GM06990 (cell line): ENCODE data around the gene CYSTM1.

Source experiments
- DNase-seq: peaks from one replicate; pipeline ENCODE4 v3.0.0-alpha.2; 2011; ENCODE audit not compliant: insufficient read length; ENCODE audit errors: extremely low read depth
- H3K27me3 ChIP-seq: replicated peaks from 2 replicates; pipeline ENCODE4 v1.6.0; 2011; ENCODE audit warnings: low read length; ENCODE audit not compliant: control insufficient read depth, insufficient read depth
- H3K36me3 ChIP-seq: 2 replicates; pipeline ENCODE4 v1.5.1; 2011; ENCODE audit warnings: low read length; ENCODE audit not compliant: control insufficient read depth, insufficient read depth
- H3K4me3 ChIP-seq: replicated peaks from 2 replicates; pipeline ENCODE4 v1.5.1; 2011; ENCODE audit warnings: low read depth, mild to moderate bottlenecking, control low read depth, low read length
- TF ChIP-seq, protein P1 (sequence below): IDR thresholded peaks from 2 replicates; pipeline ENCODE4 v1.5.1; 2011; ENCODE audit warnings: low read length, control low read depth, mild to moderate bottlenecking, inconsistent platforms; ENCODE audit not compliant: insufficient read depth, poor library complexity, severe bottlenecking

CYSTM1 gene

DNA sequence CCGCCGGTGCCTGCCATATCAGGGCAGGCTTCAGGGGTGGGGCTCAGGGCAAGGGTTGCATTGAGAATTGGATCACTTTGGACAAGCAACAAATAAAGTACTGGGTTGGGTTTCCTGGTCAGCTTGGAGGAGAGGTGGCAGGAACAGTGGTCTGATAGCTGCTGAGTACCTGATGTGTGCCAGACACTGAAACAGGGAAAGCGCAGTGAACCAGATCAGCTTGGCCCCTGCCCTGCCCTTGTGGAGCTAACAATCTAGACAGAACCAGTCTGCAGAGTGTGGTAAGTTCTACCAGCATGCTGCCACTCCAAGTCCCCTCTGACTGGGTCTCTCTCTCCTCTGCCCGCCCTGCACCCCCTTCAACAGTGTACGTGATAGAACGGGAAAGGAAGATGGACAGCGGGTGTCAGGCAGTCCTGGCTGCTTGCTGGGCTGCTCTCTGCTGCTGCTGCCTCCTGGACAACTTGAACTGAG lies 53.4 kb downstream of the CYSTM1 start:
- TF ChIP-seq, protein P1, sequence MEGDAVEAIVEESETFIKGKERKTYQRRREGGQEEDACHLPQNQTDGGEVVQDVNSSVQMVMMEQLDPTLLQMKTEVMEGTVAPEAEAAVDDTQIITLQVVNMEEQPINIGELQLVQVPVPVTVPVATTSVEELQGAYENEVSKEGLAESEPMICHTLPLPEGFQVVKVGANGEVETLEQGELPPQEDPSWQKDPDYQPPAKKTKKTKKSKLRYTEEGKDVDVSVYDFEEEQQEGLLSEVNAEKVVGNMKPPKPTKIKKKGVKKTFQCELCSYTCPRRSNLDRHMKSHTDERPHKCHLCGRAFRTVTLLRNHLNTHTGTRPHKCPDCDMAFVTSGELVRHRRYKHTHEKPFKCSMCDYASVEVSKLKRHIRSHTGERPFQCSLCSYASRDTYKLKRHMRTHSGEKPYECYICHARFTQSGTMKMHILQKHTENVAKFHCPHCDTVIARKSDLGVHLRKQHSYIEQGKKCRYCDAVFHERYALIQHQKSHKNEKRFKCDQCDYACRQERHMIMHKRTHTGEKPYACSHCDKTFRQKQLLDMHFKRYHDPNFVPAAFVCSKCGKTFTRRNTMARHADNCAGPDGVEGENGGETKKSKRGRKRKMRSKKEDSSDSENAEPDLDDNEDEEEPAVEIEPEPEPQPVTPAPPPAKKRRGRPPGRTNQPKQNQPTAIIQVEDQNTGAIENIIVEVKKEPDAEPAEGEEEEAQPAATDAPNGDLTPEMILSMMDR, result no peak
- no peak for DNase-seq
- no peaks in the 10 kb centered on the region for H3K27me3 ChIP-seq
- no peak overlapping the region for H3K4me3 ChIP-seq
- no peaks in the 10 kb centered on the region for H3K36me3 ChIP-seq

DNA sequence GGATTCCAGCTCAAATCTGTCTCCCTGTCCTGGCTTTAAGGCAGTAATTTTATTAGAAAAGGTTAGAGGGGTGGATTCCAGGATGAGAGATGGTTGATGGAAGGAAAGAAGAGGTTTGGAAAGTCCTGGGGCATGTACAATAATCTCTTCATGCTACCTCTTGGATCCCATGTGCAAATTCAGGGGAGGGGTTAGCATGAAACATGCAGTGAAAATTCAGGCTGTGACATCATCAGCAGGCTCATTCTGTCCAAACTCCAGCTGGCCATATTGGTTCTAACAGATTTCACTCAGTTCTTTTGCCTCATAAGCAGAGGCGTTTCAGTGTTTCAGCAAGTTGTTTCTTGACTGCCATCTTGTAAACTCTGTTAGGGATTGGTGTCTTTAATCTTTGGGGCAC lies 55.4 kb downstream of the CYSTM1 start:
- H3K36me3 ChIP-seq, result no peaks in the 10 kb centered on the region
- TF ChIP-seq, protein P1, result no peak
- no peak overlapping the region for H3K4me3 ChIP-seq
- H3K27me3 ChIP-seq, result no peaks in the 10 kb centered on the region
- no peak for DNase-seq

DNA sequence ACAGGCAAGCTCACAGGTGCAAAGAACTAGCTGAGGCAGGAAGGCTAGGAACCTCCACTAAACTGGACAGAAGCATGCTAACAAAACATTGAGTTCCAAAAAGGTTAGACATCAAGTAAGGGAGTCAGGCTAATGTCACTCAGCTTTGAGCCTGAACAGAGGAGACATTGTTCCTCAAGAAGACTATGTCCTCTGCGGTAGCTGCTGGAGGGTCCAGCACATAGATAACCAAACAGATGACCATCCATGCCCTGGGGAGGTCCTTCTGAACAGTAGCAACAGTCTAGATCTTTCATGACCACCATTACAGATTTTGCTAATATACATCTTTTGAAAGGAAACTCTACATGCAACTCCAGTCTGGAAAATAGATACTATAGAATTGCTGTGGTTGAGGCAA lies 57.7 kb downstream of the CYSTM1 start:
- Histone ChIP-seq H3K36me3 (no peaks in the 10 kb centered on the region), H3K4me3 (no peak overlapping the region), H3K27me3 (no peaks in the 10 kb centered on the region)
- DNase-seq, result no peak
- TF ChIP-seq, protein P1, result no peak

DNA sequence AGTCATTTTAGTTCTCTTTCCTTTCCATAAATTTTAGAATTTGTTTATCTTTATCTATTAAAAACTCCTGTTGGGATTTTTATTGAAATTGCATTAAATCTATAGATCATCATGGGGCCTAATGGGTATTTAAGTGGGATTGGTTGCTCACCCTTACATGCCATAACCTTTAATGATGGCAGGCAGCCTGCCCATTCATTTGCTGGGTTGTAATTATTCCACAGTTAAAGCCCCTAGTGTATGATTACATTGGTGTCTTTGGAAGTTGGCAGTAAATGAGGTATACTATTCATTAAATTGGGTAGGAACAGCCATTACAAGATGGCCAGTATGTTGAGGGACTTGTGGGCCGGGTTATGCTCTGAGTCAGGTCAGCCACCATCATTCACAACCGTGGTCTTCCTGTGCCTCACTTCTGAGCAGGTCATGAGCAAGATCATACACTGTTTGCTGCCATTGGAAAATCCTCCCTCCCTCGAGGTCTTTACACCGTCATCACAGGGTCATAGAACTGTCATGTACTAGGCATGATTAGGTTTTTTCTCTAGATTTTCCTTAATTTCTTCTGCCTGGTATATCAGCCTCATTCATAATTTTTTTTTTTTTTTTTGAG lies 59.5 kb downstream of the CYSTM1 start:
- Histone ChIP-seq H3K36me3 (no peaks in the 10 kb centered on the region), H3K4me3 (no peak overlapping the region), H3K27me3 (no peaks in the 10 kb centered on the region)
- no peak for DNase-seq
- TF ChIP-seq, protein P1, result no peak

DNA sequence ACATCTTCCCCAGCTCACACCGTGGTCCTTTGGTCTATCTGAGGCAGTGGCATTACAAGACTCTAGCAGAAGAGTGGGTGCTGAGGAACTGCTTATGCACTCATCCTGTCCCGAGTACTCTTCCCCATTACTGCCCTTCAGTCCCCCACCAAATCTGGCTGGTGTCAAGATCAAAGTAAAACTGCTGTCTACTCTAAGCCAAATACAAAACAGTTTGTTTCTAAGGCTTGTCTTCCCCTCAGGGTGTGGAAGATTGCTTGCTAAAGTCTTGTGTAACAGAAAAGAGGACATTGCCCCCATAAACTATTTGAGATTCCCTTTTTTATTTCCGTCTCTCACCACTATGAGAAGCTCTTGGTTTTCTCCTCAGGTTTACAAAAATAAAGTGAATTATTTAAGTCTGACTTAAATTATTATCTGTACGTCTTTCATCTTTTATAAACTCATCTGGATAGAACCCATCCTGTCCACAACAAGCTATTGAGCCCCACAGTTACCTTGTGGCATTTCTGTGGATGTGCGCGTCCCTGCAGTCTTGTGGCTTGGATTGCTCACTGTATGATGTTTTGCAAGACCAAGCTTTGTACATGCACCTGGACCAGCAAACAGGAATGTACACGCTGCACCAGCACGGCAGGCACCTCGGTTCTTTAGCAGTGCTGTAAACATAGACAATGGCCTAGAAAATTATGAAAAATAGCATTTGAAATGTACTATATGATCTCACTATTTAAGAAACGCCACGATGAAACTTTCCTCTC lies 61.0 kb downstream of the CYSTM1 start:
- H3K36me3 ChIP-seq, result no peaks in the 10 kb centered on the region
- no peaks in the 10 kb centered on the region for H3K27me3 ChIP-seq
- DNase-seq, result no peak
- TF ChIP-seq, protein P1, result no peak
- H3K4me3 ChIP-seq, result no peak overlapping the region
